Hindlimb muscle (tissue), 1 donor: ENCODE measurements around the gene TCEAL5. TPM values are rescaled to one million over a fixed set of nuclear protein-coding genes. Genes with fewer than 3 reads are reported as not detected.
A peak's percentile ranks its signal among the peaks of the same experiment; 100 is the strongest.
"Not testable (repeated sequence)": the region's sequence is repeated elsewhere in the genome, so short reads cannot be mapped to it uniquely, and the experiment has no call there.

Experiments used
- DNase-seq: peaks from one replicate; pipeline ENCODE4 v3.0.0-alpha.2; 2013
- polyA plus RNA-seq: library from polyadenylated mRNA; unstranded; fragments of 120-200 nt; gene quantifications from one replicate; pipeline ENCODE4 v1.2.1, GENCODE V29; 2013; ENCODE audit not compliant: insufficient read length

The TCEAL5 gene, protein sequence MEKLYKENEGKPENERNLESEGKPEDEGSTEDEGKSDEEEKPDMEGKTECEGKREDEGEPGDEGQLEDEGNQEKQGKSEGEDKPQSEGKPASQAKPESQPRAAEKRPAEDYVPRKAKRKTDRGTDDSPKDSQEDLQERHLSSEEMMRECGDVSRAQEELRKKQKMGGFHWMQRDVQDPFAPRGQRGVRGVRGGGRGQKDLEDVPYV
- polyA plus RNA-seq = 3.3 TPM

DNA sequence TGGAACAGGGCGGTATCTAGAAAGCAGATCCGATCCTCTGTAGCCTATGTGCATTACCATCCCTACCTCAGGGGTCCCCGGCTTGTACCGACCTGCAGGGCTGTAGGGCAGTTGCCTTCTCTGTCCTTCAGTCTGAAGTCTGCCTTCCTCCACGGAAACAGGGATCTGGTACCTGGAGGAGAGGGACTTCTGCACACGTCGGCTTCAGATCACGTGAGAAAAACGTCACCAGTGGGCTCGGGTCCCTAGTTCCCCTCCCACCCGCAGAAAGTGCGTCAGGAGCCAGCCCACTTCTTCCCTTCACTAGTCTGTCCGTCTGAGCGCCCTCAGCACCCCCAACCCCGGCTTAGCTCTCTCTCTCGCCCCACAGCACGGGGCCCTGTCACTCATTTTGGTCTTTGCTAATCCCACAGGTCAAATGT, at the start of gene TCEAL5:
Gene TCEAL5 (minus strand): TSS at position 170 of the 422 bp plus-strand sequence. CDS start 2,187 bp downstream, outside the sequence.
- DNase-seq = peak; percentile 62

DNA sequence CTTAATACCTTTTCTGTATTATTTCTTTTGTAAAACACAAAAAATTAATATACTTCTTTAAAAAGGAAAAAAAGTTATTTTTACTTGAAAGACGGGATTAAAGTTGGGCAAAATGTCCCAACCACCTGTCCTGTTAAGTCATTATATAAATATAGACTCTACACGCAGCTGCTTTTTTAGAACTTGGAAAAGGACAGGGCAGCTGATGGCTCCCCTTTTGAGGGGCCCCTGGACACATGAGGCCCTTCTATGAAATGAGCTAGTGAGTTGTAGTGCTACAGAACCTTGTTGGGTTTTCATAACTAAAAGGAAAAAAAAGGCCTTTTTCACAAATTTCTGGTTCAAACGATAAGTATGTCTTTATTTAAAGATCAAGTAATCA, 34.8 kb upstream of the TCEAL5 start:
- no peak for DNase-seq

DNA sequence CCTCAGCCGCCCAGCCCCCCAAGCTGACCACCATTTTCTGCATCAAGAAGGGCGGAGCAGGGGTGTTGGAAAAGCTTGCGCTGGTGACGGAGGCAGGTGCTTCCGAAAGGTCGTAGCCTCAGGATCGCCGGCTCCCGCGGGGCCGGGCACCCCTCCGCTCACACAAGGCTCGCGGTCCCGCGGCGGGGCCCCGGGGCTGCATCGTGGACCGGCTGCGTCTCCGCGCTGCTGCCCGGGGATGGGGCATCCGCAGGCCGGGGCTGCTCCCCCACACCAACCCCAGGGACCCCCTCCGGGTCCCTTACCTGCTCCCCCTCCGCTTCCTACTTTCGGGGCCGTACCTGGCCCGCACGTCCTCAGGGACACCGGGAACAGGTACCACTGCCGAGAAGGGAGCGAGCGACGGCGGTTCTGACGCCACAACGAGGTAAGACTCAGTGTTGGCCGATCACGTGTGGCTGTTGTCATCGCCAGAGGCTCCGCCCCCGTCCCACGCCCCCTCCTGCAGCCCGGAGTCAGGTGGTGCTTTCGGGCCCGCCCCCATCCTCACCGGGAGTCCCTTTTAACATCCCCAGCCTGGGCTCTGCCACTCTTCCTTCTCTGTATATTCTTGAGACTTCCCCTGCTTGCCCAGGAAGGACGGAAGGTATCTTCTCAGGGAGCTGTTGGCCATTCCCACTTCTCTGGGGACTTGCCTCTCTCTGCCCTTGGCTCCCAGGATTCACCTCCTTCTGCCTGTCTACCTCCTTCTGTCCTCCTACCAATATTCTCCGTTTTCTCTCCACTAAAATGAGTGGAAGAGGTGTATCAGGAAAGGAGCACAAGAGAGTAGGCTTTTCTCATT, 34.2 kb upstream of the TCEAL5 start, which contains the start of gene BEX2:
Gene BEX2 (minus strand): TSS at position 436 of the 844 bp plus-strand sequence. CDS start 1,014 bp downstream, outside the sequence.
- DNase-seq = no peak

DNA sequence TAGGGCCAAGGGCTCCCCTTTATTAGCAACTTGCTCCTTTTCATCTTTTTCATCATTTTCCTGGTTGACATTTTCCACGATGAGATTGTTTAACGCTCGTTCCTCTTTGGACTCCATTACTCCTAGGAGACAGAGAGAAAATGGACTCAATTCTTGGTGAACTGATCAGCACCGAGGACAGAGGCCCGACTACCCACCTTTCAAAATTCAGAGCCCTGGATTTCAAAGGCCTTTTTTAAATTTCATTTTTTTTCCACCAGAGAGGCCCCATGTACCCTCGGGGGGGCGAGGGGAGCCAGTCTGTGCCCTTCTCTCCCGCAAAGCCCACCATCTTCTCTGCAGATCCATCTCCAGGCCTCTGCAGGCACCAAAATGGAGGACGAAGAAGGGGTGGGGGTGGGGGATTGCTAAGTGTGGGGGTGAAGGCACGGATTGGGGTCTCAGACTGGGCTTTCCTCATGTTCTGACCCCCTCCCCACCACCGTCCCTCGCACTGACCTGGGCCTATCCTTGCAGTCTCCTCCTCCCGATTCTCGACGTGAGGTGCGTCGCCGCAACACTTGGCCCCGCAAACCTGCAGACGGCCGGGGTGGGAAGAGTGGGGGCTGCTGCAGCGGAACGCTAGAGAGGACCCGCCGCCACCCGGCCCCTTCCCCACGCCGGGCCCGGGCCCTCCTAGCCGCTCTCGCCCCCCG, 33.5 kb upstream of the TCEAL5 start:
- no peak for DNase-seq

DNA sequence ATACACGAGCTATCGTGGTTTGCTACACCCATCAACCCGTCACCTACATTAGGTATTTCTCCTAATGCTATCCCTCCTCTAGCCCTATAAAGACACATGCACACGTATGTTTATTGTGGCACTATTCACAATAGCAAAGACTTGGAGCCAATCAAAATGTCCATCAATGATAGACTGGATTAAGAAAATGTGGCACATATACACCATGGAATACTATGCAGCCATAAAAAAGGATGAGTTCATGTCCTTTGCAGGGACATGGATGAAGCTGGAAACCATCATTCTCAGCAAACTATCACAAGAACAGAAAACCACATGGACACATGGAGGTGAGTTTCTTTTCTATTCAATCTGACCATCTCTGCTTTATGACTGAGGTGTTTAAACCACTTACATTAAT, 29.1 kb upstream of the TCEAL5 start:
- not testable (repeated sequence) for DNase-seq

DNA sequence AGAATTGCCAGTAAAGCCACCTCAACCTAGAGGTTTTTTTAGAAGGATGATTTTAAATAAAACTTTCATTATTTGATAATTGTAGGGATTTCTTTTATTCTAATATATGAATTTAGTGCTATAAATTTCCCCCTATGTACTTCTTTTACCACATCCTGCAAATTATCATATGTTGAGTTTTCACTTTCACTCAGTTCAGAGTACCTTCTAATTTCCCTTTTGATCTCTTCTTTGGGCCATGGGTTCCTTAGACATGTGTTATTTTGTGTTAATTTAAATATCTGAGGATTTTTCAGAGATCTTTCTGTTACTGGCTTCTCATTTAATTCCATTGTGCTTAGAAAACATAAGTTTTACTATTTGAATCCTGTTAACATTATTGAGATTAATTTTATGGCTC, 28.2 kb upstream of the TCEAL5 start:
- no peak for DNase-seq

DNA sequence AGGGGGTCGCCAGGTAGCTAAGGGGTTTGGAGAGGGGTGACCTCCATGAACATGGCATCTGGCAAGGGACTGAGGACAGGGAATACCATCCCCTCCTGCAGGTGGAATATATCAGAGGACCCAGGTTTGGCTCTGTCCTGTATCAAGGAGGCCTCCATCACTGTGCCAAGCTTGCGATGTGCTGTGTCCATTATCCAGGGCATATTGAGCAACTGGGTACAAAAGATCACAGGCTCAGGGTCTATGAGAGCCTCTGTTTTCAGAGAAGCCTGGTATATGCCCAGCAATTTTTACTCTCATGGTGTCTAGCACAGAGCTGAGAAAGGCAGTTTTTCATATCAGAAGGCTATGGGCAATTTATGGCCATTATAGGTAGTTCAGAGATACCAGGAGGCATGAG, 16.6 kb upstream of the TCEAL5 start:
- no peak for DNase-seq

DNA sequence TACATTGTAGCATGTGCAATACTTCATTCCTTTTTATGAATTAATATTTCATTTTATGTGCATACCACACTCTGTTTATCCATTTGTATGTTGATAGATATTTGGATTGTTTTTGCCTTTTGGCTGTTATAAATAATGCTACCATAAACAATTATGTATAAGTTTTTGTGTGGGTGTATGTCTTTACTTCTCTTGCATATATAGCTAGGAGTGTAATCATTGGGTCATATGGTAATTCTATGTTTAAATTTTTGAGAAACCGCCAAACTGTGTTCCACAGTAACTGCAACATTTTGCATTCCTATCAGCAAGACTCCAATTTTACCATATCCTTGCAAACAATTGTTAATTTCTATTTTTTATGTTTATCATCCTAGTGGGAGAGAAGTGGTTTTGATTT, 3.1 kb upstream of the TCEAL5 start:
- DNase-seq = no peak

DNA sequence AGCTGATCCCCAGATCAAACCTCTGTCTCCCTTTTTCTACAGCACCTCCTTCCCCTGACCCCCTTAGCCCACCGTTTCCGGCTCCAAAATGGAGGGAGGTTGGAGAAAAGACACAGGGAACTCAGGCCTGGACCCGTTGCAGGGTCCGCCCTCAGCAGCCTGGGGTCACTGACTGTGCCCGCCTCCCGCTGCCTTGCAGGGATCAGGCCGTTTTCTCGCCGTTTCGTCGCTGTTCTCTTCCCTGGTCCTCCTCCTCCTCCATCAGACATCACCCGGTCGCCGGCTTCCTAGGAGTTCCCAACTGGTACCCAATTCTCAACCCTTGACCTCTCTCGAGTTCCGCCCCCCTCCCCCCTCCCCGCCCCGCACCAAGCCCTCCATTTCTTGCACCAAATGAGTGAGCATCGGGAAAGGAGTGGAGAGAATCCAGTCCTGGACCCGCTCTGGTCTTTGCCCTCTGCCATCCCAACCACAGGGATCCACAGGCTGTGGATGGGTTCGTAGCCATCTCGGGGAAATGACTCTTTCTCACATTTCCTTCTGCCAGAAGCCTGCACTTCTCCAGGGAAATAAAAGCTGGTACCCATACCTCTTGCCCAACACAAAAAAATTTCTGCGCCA, 493 bp downstream of the TCEAL5 start:
- no peak for DNase-seq

DNA sequence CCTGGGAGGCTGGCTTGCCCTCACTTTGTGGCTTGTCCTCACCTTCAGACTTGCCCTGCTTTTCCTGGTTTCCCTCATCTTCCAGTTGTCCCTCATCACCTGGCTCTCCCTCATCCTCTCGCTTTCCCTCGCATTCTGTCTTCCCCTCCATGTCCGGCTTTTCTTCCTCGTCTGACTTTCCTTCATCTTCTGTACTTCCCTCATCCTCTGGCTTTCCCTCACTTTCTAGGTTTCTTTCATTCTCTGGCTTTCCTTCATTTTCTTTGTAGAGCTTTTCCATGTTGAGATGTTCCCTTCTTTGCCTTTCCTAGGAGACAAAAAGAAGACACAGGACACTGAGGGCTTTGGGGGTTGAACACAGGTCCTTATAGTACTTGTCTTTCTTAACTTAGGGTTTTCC, 2.3 kb downstream of the TCEAL5 start:
- DNase-seq = no peak

DNA sequence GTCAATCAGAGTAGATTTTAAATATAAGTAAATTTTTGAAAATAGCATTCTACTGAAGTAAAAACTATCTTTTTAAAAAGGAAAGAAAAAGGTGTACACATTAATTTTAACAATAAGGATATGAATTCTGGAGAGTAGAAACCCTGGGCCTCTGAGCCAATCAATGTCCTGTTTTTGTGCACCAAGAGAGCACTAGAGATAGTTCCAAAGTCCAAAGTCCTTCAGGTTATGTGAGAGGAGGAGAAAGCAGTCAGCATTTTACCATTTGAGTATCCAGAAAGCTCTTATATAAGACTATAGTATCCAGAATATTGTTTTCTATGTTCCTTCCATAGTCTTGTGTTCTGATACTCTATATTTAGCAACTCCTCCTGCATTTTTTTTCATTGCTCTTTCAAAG, 18.3 kb downstream of the TCEAL5 start:
- no peak for DNase-seq

DNA sequence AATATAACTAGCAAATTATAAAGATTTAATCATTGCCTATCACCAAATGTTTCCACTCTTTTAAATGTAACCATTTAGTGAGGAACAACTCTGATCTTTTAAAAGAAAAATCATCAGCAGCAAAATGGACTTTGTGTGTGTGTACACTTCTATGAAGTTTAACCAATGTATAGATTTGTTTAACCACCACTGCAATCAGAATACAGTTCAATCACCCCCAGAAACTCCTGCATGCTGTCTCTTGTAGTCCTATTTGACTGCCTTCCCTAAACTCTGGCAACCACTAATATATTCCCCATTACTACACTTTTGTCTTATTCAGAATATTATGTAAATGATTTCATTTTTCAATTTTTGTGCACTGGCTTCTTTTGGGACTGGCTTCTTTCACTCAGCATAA, 19.9 kb downstream of the TCEAL5 start:
- DNase-seq = no peak

DNA sequence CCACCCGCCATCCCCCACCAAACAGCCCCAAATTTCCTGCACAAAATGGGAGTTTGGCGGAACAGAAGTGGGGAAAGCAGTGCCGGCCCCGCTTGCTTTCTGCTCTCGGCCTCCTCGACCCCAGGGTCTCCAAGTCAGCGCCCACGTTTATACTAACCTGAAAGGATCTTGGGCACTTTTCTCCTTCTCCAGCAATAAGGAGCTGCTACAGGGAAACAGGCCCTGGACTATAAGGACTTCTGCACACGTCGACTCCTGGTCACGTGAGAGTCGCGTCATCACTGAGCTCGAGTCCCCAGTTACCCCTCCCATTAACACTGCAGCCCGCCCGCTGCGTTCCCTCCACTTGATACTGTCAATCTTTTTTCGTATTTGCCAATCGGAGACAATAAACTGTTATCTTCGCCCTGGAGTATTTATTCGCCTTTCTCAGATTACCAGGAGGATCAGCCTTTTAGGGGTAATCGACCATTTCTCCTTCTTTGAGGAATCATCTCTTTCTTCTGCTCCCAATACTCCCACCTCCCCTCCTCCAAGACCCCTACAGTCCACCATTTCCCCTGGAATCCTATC, 21.5 kb downstream of the TCEAL5 start, which contains the start of gene TCEAL8:
Gene TCEAL8 (minus strand): TSS at position 235 of the 573 bp plus-strand sequence. CDS start 1,176 bp downstream, outside the sequence.
- DNase-seq = peak; percentile 85

DNA sequence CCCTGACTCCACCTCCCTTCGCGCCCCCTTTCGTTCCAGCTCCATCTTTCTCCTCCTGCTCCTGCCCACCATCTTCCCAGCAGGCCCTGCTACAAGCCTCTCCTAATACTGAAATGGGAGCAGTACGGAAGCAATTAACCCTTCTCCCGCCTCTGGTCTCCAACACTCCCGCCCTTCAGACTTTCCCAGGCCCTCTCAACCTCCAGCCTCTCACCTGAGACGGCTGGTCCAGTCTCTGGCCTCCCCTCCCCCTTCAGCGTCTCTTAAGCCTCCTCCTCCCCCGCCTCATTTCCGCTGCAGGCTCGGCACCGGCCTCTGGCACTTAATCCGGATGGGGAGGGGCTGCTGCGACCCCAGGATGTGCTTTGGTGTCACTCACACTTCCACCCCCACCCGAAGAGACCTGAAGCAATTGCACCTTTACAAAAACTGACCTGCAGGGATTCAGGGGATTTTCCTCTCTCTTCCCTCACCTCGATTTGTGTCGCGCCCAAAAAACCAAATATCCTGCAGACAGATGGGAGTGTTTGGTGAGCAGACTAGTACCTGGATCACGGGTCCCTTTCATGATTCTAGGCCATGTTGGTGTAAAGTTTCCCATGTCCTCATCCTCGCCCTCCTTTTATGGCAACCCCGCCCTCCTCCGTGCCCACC, 22.3 kb downstream of the TCEAL5 start:
- DNase-seq = peak; percentile 68

DNA sequence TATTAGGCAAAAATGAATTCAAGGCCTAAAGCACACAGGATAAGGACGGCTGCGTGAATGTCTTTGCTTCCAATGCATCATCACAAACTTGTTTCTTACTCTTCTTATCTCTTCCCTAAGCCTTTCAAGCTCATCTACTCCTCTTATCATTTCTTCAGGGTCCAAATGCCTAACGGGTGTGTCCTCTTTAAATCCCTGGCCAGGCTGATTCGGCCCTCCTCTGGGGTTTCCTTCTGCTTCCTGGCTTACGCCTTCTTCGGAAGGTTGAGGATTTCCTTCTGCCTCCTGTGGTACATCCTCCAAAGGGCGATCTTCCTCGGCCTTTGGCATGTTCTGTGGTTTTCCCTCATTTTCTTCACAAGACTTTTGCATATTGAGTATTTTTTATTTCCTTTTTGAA, 22.9 kb downstream of the TCEAL5 start:
- DNase-seq = peak; percentile 9

DNA sequence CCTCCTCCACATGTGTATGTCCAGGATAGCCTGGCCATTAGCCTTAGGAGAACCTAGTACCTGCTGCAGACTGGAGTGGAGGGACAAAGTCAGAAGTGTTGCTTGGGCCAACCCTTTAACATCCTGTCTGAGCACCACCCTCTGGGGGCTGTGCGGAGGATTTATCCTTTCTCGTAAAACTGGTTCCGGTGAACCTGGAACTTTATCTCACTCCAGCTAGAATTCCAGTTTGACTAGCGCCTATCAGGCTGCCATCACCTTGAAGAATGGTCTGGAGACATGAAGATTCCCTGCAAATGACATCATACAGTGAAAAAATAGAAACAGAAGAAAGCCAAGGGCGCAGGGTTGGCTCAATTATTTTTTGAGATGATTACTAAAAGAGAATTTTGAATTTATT, 25.6 kb downstream of the TCEAL5 start:
- no peak for DNase-seq

DNA sequence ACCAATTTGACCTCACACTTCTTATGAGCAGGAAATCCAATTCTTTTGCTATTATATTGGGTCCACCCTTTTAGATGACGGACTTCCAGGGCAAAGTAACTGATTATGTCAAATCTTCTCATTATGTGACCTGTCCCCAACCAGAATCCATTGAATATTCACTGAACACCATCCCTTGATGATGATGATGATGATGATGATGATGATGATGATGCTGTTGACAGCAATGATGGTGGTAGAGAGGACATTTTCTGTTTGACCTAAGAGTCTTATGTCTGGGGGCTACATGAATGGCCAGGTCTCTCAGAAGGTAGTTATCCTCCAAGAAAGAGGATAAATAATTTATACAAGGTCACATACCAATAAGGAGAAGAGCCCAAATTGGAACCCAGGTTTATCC, 26.7 kb downstream of the TCEAL5 start:
- DNase-seq = no peak

DNA sequence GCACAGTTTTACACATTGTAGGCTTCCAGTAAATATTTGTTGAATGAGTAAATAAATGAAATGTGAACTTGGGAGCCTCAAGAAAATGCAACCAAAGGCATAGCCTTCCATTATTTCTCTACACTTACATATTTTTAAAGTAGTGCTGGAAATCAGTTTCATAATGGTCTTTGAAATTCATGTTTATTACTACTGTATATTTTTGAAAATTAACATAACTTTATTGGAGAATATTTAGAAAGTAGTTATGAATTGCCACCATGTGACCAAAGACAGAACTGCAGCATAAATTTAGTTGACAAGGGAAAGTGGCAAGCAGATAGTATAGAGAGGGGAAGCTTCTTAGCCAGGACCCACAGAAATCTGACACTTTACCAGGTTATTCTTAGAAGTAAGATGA, 28.0 kb downstream of the TCEAL5 start:
- DNase-seq = peak; percentile 6

DNA sequence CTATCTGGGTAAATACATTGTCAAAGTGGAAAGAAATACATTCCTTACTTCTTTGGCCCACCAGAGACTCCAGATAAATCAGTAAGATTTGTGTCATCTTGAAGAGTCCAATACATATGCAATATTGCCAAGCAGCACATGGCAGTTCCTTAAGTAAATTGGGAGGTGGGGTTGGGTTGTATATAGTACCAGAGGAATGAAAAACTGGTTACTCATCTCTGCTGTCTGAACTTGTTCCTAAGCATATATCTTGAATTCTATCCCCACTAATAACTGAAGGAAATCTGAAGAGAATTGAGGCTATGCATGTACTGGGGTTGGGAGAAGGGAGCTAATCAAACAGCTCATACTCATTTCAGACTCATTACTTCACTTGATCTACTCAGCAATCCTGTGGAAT, 36.4 kb downstream of the TCEAL5 start:
- DNase-seq = no peak

DNA sequence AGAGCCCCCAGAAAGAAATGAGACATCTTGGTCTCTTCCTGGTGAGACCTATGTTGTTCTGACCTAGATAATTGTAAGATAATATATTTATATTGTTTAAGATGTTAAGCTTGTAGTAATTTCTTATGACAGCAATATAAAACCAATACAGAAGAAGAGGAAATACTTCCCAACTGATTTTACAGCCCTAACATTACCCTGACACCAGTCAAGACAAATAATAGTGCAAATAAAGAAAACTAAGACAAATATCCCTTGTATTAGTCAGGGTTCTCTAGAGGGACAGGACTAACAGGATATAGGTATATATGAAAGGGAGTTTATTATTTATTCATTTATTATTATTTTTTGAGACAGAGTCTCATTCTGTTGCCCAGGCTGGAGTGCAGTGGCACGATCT, 40.3 kb downstream of the TCEAL5 start:
- no peak for DNase-seq

DNA sequence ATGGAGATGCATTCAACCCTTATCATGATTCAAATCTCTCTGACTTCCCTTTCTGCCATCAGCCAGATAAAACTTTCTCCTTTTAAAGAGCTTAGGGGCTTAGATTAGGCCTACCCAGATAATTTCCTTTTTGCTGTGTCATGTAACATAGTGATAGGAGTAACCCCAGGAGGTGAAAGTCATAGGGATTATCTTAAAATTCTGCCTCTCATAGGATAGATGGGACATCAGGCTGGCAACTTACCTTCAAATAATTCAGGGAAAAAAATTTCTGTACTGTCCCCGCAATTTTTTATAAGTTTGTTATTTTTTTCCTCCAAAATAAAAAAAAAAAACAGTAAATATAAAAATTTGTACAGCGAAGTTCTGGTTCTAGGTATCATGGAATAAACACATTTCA, 40.9 kb downstream of the TCEAL5 start:
- not testable (repeated sequence) for DNase-seq

DNA sequence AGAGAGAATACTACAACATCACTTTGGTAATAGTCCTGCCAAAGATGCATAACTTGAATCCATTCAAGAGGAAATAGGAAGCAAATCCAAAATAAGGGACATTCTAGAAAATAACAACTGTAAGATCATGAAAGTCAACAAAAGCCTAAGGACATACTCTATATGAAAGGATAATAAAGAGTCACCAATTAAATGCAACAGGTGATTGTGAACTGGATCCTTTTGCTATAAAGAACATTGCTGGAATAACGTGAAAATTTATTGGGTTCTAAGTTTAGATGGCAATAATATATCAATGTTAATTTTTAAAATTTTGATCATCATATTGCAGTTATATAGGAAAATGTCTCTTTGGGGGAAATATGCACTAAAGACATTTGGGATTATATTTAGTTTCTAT, 41.7 kb downstream of the TCEAL5 start:
- DNase-seq = no peak
